Measurements from ENCODE around the gene NPC2. TPM values are rescaled to one million over a fixed set of nuclear protein-coding genes. Genes with fewer than 3 reads are reported as not detected.

Gene NPC2
- total RNA-seq, 2 experiments from 2014 or later = 65.1 to 66.5 TPM

DNA sequence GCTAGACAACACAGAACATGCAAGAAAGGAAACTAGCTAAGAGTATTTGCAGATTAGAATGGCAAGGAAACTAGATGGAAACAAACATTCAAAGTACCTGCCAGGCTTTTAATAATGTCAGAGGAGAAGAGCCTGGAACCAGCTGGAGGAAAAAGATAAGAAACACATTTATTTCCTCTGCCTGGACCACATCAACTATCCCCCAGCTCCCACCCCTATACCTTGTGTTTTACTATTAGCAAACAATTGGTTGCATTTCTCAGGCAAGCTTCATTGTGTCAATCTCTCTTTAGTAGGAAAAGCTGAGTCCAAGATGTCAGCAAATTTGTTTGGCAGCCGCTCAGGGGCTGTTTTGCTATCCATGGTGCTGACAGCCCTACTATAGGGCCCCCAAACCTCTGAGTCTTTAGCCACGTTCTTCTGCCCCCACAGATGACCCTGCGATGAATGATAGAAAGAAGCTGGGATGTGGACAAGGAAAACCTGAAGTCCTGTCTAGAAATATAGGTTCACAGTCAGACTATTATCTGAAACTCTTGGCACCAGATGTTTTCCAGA lies 55.5 kb downstream of the NPC2 start:
- no peaks in the 10 kb centered on the region for H3K36me3 Mint-ChIP-seq (ENCODE audit: low read depth)
- ChIA-PET CTCF (no interaction called here), POLR2A (no interaction called here)
- no peak overlapping the region for H3K27ac Mint-ChIP-seq
- H3K4me1 Mint-ChIP-seq = no peaks in the 10 kb centered on the region
- no peak overlapping the region for H3K4me3 Mint-ChIP-seq
- no peaks in the 10 kb centered on the region for H3K9me3 Mint-ChIP-seq
- no peak for DNase-seq
- peaks cover 39% of the 10 kb centered on the region for H3K27me3 Mint-ChIP-seq

DNA sequence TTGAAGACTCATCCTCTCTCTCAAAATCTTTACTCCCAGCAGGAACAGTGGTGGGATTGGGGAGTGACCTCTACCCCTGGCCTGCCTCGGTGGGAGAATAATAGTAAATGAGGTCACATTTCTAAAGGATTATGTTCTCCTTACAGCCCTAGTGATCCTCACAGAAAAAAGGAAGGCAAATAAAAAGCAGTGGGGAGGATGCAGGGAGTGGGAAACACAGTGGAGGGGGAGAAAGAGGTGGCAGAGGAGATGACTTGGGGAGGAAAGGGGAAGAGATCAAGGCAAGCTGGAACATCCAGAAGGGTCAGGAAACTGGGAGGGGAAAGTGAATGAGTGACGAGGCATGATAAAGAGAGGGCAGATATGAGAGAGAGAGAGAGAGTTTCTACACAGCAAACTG lies 58.8 kb downstream of the NPC2 start:
- POLR2A ChIA-PET = no interaction called here

DNA sequence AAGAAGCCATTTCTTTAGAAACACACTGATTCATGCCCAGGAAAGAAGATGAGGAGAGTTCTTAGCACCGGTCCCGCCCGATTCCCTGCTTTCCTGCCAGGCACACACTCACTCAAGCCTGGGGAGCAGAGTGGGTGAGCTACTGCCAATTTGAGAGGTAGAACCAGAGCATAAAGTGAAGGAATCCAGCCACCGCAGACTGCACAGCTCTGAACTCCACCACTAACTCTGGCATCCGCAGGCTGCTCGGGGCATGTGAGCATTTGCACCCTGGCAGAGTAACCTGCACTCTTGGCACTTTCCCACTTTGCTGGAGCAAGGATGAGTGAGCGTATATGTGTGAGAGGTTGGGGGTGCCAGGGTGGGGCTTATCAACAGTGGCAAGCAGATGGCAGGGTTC lies 63.1 kb downstream of the NPC2 start:
- no peak overlapping the region for H3K27ac Mint-ChIP-seq
- no peaks in the 10 kb centered on the region for H3K9me3 Mint-ChIP-seq
- H3K4me3 Mint-ChIP-seq = no peak overlapping the region
- ChIA-PET CTCF (no interaction called here), POLR2A (no interaction called here)
- H3K4me1 Mint-ChIP-seq = peaks cover 2% of the 10 kb centered on the region
- no peaks in the 10 kb centered on the region for H3K36me3 Mint-ChIP-seq (ENCODE audit: low read depth)
- H3K27me3 Mint-ChIP-seq = peaks cover 40% of the 10 kb centered on the region
- DNase-seq = no peak

More for the DNA sequence above, 58.8 kb downstream of the NPC2 start:
- H3K27me3 Mint-ChIP-seq = peaks cover 39% of the 10 kb centered on the region
- no peak overlapping the region for H3K4me3 Mint-ChIP-seq
- H3K27ac Mint-ChIP-seq = no peak overlapping the region
- H3K36me3 Mint-ChIP-seq (ENCODE audit: low read depth) = no peaks in the 10 kb centered on the region
- no peak for DNase-seq
- H3K4me1 Mint-ChIP-seq = no peaks in the 10 kb centered on the region
- H3K9me3 Mint-ChIP-seq = no peaks in the 10 kb centered on the region
- CTCF ChIA-PET = interaction anchor here (0.6 kb wide), 1 partner anchor 26 kb away, joined by 3 read pairs; no protein-coding TSS in a partner anchor

Other genes starting within 250 kb of the NPC2 start
- gene ABCD4, start 190.4 kb downstream of the NPC2 start, total RNA-seq = 10 to 100 TPM; 52.7 to 54.4 TPM
- not detected for gene VRTN, start 144.8 kb downstream of the NPC2 start, total RNA-seq
- gene SYNDIG1L, start 67.1 kb downstream of the NPC2 start, total RNA-seq = not detected
- gene ISCA2, start 460 bp upstream of the NPC2 start, total RNA-seq = 10 to 100 TPM; 25.8 to 32.1 TPM
- under 1 TPM; 0.28 to 0.40 TPM for gene LTBP2, start 118.9 kb upstream of the NPC2 start, total RNA-seq
- gene AREL1, start 219.8 kb upstream of the NPC2 start, total RNA-seq = 10 to 100 TPM; 42.4 to 43.1 TPM
- 10 to 100 TPM; 56.6 to 58.6 TPM for gene FCF1, start 219.8 kb upstream of the NPC2 start, total RNA-seq